Measurements from ENCODE around the gene JDP2.
A peak's percentile ranks its signal among the peaks of the same experiment; 100 is the strongest.

Gene JDP2

GRCh38 chr14:75411214-75411540 is 16.6 kb upstream of the JDP2 start:
- DNase-seq, result no peak

- no peak for DNase-seq
Observed at GRCh38 chr14:75413013-75413412, 14.8 kb upstream of the JDP2 start.

- DNase-seq, result no peak
Observed at GRCh38 chr14:75417674-75418073, 10.1 kb upstream of the JDP2 start.

- no peak for DNase-seq
Observed at GRCh38 chr14:75418850-75419768, 8.7 kb upstream of the JDP2 start.

- DNase-seq, result no peak
Observed at GRCh38 chr14:75422169-75422568, 5.7 kb upstream of the JDP2 start.

- DNase-seq, result no peak
Observed at GRCh38 chr14:75424496-75424895, 3.3 kb upstream of the JDP2 start.

GRCh38 chr14:75425446-75425845 is 2.4 kb upstream of the JDP2 start:
- DNase-seq, result no peak

- DNase-seq, result no peak
Observed at GRCh38 chr14:75426332-75427125, 1.3 kb upstream of the JDP2 start.

GRCh38 chr14:75427126-75427481 is 718 bp upstream of the JDP2 start:
- DNase-seq, result no peak

- DNase-seq, result peak; percentile 36
Observed at GRCh38 chr14:75428230-75429104, 645 bp downstream of the JDP2 start.

GRCh38 chr14:75429562-75429961 is 1.7 kb downstream of the JDP2 start:
- DNase-seq, result no peak

- DNase-seq, result no peak
Observed at GRCh38 chr14:75430116-75430515, 2.3 kb downstream of the JDP2 start.

GRCh38 chr14:75430526-75430925 is 2.7 kb downstream of the JDP2 start:
- DNase-seq, result no peak

- DNase-seq, result no peak
Observed at GRCh38 chr14:75430976-75431375, 3.2 kb downstream of the JDP2 start.

GRCh38 chr14:75431827-75432226 is 4.0 kb downstream of the JDP2 start:
- DNase-seq, result no peak

GRCh38 chr14:75432411-75432810 is 4.6 kb downstream of the JDP2 start:
- DNase-seq, result no peak

GRCh38 chr14:75433631-75434071 is 5.8 kb downstream of the JDP2 start:
- no peak for DNase-seq

GRCh38 chr14:75434138-75434889 is 6.5 kb downstream of the JDP2 start:
- DNase-seq, result no peak

GRCh38 chr14:75434890-75435248 is 7.0 kb downstream of the JDP2 start:
- DNase-seq, result no peak

GRCh38 chr14:75435473-75435872 is 7.7 kb downstream of the JDP2 start:
- DNase-seq, result no peak

GRCh38 chr14:75437201-75438143 is 9.7 kb downstream of the JDP2 start:
- no peak for DNase-seq
